ENCODE data around the gene EPHB3.

EPHB3 gene

DNA sequence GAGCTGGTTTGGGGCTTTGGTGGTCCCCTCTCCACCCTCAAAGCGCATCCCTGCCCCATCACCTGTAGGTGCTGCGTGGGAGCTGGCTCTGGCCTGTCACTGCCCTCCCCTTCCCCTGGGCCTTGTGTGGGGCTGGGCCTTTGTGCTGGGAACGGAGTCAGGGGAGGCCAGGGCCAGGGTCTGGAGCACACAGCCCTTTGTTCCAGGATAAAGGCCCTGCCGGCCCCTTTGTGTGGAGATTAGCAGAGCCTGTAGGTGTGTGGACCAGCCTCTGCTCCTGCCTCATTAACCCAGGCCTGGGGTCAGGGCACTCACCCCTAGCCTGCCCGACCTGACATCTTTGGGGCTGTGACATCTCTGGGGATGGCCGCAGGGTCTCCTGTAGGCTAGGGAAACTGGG lies 8.9 kb downstream of the EPHB3 start:
- H3K4me3 ChIP-seq (ENCODE audit: low read length), result no peak overlapping the region
- no peak for TF ChIP-seq CTCF (conservative IDR thresholded peaks at IDR 0.05; ENCODE audit: low read length)
- no peak for DNase-seq (ENCODE audit: low read depth)

- TF ChIP-seq CTCF (conservative IDR thresholded peaks at IDR 0.05; ENCODE audit: low read length), result no peak
- H3K4me3 ChIP-seq (ENCODE audit: low read length), result no peak overlapping the region
- DNase-seq (ENCODE audit: low read depth), result no peak
These were observed 10.3 kb downstream of the EPHB3 start for GRCh38 chr3:184571750-184572377.

DNA sequence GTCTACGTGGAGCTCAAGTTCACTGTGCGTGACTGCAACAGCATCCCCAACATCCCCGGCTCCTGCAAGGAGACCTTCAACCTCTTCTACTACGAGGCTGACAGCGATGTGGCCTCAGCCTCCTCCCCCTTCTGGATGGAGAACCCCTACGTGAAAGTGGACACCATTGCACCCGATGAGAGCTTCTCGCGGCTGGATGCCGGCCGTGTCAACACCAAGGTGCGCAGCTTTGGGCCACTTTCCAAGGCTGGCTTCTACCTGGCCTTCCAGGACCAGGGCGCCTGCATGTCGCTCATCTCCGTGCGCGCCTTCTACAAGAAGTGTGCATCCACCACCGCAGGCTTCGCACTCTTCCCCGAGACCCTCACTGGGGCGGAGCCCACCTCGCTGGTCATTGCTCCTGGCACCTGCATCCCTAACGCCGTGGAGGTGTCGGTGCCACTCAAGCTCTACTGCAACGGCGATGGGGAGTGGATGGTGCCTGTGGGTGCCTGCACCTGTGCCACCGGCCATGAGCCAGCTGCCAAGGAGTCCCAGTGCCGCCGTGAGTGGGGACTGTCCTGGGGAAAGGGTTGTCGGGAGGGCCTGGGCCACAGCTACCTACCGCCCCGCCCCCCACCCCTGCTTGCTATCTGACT lies 11.2 kb downstream of the EPHB3 start:
- DNase-seq (ENCODE audit: low read depth), result no peak
- no peak for TF ChIP-seq CTCF (conservative IDR thresholded peaks at IDR 0.05; ENCODE audit: low read length)
- no peak overlapping the region for H3K4me3 ChIP-seq (ENCODE audit: low read length)

- no peak for TF ChIP-seq CTCF (conservative IDR thresholded peaks at IDR 0.05; ENCODE audit: low read length)
- no peak overlapping the region for H3K4me3 ChIP-seq (ENCODE audit: low read length)
- DNase-seq (ENCODE audit: low read depth), result no peak
These were observed 13.2 kb downstream of the EPHB3 start for GRCh38 chr3:184574515-184575417.

GRCh38 chr3:184575701-184576100 lies 14.1 kb downstream of the EPHB3 start:
- no peak overlapping the region for H3K4me3 ChIP-seq (ENCODE audit: low read length)
- no peak for TF ChIP-seq CTCF (conservative IDR thresholded peaks at IDR 0.05; ENCODE audit: low read length)
- DNase-seq (ENCODE audit: low read depth), result no peak

DNA sequence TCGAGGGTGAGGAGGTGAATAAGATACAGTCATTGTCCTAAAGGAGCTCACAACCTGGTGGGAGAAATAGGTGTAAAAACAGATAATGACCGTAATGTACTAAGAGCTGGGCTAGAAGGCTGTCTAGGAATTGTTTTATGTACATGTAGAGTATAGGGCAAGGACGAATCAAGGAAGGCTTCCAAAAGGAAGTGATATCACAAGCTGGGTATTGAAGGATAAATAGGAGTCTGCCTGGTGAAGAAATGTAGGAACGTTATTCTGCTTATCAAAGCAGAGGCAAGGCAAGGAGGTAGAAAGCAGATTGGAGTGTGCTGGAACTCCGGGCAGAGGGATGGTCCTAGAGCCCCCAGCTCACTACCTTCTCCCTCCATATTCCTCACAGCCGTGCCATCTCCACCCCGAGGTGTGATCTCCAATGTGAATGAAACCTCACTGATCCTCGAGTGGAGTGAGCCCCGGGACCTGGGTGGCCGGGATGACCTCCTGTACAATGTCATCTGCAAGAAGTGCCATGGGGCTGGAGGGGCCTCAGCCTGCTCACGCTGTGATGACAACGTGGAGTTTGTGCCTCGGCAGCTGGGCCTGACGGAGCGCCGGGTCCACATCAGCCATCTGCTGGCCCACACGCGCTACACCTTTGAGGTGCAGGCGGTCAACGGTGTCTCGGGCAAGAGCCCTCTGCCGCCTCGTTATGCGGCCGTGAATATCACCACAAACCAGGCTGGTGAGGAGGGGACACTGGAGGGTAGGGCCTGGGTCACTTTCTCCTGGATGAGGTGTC lies 15.1 kb downstream of the EPHB3 start:
- TF ChIP-seq CTCF (conservative IDR thresholded peaks at IDR 0.05; ENCODE audit: low read length), result no peak
- no peak for DNase-seq (ENCODE audit: low read depth)
- no peak overlapping the region for H3K4me3 ChIP-seq (ENCODE audit: low read length)

Measured in AG10803 (cell line).